GM18873 (cell line): Measurements from ENCODE around the gene FOXN3.

Experiments
- ATAC-seq: cut with Tn5 transposase; IDR thresholded peaks from one replicate; pipeline ENCODE4 v1.9.1; 2021; ENCODE audit warnings: mild to moderate bottlenecking, moderate library complexity, moderate number of reproducible peaks; ENCODE audit not compliant: unreplicated experiment, low FRiP score

Gene FOXN3

DNA sequence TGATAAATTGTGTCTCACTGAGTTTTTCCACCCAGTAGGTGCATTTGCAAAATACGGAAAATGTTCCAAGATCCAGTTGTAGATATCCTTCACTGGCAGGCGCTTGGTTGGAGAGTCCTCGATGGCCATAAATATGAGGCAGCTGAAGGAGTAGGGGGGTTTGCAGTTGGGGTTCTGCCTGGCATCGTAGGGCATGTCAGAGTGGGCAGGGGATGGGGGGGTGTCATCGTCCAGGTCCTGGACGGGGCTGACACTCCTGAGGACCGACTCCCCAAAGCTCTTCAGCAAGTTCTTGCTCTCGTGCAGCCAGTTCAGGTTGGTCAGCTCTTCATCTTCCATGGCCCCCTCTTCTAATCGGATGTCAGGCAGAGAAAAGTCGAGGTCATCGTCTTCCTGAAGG is 5.1 kb downstream of the FOXN3 start:
- no peak for ATAC-seq

DNA sequence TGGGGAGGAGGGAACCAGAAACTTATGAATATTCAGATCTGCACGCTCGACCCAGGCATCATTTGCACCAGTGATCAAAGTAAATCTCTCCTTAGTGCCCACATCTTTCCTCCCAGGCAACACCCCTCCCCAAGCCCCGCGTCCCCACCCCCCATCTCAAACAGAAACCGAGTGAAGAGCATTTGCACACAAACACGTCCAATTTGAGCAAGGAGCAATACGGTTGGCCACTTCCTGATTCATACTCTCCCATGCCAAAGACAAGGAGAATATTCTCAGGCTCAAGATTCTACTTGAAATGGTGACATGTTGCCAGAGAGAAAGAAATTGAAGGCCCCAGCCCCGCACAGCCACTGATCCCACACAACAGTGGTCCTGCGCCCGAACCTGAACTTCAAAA is 7.1 kb downstream of the FOXN3 start:
- ATAC-seq: no peak

DNA sequence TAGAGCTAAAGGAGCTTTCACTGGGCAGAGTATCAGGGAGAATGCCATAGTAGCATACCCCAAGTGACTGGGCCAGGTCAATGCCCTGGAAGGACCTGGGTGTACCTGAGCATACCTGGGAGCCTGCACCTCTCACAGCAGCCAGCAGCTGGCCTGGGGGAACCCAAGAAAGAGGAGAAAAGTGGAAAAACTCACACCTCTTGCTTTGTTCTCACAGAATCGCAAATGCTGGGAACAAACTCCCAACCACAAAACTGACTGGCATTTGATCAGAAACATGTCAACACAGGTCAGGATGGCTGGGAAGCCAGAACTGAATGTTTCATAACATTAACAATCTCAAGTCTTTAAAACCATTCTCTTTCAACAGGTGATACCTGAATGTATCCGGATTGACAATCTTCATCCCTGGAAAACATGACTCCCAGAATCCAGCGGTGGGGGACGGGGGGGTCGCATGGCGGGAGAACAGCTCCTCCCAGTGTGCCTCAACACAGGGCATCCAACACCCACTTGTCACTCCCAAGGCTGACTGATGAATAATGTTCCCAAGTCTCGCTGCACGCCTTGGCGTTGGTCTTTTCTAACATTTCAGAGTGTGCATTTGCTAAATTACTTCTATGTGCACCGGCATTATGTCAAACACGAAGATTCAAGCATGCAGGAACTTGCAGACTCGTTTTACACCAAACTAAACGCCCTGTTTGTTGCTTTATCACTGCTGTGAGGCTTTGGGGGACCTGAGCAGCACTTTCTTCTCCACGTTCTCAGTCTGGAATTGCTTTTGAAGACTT is 7.9 kb downstream of the FOXN3 start:
- no peak for ATAC-seq

DNA sequence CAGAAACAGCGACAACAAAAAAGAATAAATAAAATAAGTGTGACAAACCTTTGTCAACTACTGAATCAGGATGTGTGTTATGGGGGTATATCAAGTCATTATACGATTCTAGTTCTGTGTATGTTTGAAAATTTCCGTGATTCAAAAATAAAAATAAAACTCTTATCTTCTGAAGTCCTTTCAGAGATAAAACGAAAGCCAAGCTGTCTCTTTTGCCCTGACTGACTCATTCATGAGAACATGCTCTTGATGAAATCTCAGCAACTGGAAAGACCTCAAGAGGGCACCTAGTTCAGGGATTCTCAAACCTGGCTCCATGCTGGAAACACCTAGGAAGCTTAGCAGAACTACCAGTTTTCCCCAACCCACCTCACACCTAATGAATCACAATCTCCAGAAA is 9.2 kb downstream of the FOXN3 start:
- ATAC-seq: no peak

DNA sequence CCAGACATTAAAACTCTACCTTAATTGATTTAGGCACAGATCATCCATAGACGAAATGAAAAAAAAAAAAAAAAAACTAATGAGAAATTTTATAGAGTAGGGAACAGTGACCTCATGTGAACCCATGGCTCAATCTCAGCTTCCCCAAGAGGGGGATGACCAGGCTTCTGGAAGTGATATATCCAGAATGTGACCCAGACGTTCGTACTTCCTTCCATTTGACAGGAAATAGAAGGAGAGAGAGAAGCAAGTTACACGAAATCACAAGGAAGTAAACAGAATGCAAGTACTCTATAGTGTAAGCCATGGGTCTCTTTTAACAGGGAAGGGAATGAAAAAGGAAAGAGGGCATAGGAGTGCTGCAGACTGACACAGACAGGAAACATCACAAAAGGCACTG is 10.1 kb downstream of the FOXN3 start:
- no peak for ATAC-seq

DNA sequence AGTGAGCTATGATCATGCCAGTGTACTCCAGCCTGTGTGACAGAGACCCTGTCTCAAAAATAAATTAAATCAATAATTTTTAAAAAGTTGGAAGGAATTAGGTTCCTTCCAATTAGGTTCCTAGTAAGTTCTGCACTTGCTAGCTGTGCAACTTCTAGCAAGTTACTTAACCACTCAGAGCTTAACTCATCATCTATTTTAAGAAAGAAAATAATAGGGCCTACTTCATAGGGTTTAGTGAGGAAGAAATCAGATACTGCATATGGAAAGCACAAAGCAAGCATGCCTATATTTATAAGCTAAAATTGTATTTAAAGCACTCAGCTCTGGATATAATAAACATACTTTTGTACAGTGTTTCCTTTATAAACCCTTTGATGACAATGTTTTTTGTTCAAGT is 10.7 kb downstream of the FOXN3 start:
- ATAC-seq: no peak

DNA sequence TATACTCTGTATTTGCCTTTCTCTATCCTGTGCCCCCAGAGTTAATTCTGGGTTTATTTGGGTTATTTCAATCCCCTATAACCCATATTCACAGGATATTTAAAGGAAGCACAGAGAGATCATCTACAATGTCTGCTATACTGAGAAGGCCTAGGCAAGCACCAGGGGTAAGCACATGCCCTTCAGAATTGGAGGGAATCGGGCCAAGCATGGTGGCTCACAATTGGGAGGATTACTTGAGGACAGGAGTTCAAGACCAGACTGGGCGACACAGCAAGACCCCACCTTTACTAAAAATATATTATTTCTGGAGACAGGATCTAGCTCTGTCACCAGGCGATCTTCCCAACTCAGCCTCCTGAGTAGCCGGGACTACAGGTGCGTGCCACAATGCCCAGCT is 11.3 kb downstream of the FOXN3 start:
- no peak for ATAC-seq

DNA sequence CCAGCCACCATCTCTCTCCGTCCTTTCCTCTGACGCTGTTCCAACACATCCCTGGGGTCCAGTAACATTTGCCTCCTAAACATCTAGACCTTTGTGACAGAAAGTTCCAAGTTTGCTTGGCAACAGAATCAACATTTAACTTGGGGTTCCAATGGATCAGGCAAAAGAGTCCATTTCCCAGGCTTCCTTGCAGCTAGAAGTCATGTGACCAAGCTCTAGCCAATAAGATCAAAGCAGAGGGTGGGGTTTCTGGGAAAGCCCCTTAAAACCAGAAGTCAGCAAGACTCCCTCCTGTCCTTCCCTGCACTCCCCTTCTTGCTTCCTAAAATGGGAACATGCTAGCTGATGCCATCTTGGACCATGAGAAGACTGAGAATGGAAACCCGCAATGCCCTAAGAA is 14.7 kb downstream of the FOXN3 start:
- ATAC-seq: no peak

DNA sequence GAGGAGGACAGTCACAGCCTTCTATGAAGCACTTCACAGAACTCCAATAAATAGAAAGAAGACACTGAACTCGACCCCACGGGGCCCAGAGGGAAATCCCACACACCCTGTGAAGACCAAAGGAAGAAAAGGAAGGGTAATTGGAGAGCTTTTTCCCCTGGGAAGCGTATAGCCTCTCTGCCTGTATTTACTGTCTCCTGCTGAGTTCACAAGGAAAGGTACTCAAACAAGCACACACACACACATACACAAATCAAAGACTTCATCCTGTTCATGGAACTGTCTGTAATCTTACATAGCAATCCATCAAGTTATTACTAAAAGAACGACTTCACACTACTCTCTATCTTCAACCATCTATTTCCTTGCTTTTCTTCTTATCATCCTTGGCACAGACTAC is 15.3 kb downstream of the FOXN3 start:
- no peak for ATAC-seq

DNA sequence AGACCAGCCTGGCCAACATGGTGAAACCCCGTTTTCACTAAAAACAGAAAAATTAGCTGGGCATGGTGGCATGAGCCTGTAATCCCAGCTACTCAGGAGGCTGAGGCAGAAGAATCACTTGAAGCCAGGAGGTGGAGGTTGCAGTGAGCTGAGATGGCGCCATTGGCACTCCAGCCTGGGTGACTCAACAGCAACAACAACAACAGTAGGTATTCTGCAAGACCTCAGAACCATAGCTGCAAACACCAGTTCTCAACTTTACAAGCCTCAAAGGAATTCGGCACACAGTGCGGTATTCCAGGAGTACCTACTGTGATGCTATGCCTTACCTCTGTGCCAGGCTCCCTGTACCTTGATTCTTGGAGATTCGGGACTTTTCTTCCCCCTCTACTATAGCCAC is 15.8 kb downstream of the FOXN3 start:
- ATAC-seq: no peak

DNA sequence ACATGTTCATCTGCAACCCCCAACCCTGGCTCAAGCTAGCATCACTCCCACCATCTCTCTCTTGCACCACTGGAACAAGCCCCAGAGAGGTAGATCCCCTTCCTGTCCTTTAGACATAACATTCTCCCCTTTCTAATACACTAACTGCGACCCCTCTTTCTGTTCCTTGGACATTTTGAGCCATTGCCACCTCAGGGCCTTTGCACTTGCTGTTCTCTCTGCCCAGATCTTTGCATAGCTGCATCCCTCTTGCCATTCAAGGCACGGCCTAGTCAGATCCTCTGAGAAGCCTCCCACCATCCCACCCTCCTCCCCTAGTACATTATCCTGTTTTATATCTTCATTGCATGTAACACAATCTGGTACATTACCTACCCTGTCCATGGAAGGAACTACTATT is 16.5 kb downstream of the FOXN3 start:
- no peak for ATAC-seq

DNA sequence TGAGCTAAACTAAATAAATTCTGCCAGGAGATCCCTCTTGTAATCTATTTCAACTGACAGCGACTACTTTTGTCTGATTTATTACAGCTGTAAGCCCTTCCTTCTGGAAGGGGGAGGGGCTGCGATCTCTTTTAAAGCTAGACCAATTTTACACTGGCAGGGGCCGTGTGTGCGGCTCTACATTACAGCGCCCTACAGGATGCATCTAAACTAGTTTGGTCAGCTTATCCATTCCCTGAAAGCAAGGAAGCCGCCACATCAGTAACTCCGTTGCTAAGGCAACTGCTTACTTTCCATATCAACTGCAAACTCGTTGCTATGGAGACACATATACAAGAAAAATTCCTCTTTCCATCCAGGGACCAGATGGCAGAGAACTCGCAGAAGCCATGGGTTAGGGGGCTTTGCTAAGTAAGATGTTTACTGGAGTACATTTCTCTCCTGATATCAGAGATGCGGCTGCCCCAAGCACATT is 17.4 kb downstream of the FOXN3 start:
- ATAC-seq: no peak

DNA sequence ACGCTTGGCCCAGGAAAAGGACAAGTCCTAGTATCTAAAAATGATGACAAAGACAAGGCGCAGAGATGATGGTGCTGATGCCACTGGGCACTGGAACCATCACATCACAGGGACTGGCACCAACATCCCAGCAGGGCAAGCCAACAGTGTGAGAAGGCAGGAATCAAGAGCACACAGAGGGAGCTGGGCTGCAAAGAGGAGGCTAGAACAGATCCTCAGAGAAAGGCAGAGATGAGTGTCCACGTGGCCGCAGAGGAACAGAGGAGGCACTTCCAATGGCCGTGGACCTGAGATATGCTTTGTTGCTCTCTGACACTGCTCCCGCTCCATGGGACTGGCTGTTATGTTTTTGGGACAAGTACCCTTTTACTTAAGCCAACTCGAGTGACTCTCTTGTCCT is 17.9 kb downstream of the FOXN3 start:
- no peak for ATAC-seq

DNA sequence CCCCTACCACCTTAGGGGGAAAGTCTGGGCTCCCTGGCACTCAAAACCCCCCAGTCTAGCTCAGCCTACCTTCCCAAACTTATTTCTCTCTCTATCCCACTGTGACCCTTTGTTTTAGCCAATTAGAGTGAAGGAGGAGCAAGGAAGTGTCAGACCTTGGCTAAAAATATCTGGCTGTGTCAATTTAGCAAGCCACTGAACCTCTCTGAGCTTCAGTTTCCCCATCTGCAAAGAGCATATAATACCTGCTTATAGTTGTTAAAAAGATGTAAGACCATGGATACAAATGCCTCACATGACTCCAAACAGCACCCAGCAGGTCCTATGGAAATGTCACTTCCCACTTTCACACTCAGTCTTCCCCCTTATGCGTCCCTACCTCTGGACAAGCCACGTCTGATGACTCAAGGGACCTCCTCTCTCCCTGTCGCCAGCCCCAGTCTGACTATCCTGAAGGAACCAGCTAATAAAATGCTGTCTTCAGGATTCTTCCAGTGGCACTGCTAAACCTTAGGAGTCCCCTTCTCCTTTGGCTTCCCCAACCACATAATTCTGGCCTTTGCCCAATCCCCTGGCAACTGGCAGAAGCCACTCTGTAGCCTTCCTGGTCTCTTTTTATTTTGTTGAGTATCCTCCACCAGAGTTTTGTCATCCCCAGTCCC is 19.3 kb downstream of the FOXN3 start:
- ATAC-seq: no peak

DNA sequence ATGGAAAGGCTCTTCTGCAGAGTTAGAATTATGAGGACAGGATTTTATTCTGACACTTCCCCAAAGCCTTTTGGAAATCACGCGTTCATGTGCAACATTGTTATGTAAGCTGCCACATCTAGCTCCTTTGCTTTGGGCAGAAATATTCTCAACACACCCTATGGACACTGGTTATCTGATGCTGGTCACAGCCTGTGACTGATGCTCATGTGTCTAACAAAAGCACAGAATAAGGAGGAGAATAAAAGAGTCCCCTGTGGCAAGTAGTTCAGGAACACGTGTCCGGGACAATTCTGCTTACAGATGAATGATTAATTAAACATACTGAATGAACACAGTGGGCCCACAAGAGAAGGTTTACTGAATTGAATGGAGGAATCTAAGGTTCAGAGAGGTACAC is 22.1 kb downstream of the FOXN3 start:
- ATAC-seq: no peak

DNA sequence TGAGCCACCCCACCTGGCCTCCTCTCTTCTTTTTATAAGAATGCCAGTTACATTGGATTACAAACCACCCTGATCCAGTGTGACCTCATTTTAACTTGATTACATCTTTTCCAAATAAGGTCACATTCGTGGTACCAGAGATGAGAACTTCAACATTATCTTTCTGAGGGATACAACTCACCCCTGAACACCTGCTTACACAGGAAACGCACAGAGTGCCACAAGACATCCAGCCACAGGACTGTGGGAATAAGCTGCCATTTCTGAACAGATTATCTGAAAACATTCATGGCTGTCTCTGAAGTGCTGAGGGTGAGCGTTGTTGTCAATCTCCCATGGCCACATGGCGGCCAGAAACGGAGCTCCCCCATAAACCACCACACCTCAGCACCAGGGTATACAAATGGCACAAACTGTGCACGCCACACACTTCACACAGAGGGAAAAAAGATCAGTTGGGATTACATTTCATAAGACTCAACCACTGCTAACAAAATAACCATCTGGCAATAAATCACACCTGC is 23.7 kb downstream of the FOXN3 start:
- ATAC-seq: no peak

DNA sequence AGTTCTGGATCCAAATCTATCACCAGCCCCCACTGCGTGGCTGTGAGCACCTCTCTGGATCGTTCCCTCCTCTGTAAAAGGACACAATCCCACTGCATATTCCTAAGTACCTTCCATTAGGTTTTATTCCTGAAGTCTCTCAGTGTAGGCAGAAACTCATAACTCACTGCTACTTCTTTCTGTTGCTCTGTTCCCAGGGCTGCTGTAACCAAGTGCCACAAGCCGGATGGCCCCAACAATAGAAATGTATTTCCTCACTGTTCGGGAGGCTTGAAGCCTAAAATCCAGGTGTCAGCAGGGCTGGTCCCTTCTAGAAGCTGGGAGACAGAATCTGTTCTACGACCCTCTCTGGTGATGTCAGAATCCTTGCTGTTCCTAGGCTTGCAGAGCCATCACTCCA is 24.9 kb downstream of the FOXN3 start:
- ATAC-seq: no peak

DNA sequence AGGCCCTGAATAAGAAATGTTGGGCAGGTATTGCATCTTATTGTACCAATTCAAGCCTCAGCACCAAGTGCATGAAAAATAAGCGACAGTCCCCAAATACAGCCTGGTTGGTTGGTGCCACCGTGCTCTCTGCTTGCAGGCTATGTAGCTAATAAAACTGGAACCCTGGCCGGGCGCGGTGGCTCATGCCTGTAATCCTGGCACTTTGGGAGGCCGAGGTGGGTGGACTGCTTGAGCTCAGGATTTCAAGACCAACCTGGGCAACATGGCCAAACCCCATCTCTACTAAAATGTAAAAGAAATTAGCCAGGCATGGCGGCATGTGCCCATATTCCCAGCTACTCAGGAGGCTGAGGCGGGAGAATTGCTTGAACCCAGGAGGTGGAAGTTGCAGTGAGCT is 25.5 kb downstream of the FOXN3 start:
- no peak for ATAC-seq

DNA sequence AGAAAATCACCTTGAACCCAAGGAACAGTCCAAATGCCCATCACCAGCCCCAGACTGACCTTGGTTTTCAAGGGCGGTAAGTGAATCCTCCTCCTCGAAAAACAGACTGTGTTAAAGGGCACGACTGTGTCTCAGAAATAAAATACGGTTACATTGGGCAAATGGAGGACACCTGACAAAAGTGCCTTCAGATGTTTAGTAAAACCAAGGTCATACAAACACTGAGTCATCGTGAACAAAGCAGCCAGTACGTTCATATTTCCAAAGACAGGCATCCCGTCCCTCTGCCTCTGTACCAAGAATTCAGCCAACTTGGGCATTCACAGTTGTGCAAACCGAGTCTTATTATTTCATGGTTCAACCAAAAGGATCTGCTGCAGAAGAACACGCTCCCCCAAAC is 25.9 kb downstream of the FOXN3 start:
- ATAC-seq: no peak

DNA sequence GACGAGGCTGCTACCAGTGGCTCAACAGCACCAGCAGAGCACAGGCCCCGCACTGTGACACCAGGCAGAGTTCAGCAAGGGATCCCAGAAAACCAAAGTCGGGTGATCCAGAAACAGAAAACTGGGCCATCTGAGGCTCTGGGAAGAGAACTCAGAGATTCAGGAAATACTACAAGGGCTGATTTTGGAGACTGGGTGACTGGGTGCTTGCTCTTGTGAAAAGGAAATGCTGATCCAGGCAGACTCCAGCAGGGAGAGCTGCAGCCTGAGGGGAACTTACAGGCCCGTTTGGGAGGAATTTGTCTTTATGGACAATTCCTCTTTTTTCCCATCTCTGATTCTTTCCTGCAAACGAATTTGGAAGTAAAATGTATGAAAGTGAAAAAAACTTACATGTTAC is 28.2 kb downstream of the FOXN3 start:
- ATAC-seq: no peak

DNA sequence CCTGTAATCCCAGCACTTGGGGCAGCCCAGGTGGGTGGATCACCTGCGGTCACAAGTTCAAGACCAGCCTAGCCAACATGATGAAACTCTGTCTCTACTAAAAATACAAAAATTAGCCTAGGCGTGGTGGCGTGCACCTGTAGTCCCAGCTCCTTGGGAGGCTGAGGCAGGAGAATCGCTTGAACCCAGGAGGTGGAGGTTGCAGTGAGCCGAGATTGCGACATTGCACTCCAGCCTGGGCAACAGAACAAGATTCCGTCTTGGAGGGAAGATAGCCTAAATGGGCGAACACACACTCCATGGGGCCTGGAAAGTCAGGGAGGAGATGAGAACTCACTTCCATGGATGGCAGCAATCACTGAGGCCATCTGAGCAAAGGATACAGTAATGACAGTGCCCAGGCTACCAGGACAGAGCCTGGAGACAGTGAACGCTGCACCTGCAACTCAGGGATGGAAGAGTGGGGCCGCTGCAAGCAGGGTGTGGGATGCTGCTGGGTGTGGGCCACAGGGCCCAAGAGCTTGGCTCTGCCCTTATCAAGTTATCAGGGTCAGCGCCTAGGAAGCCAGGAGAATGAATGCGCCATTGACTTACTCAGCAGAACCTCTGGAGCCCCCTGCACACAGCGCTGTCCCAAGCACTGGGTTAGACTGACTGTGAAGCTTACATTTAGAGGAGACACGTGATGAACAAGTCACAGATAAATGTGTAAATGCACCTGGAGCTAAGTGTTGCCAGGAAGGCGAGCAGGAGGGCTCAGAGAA is 28.9 kb downstream of the FOXN3 start:
- ATAC-seq: no peak
